HEK293 (cell line): ENCODE data around the gene P2RY2.

Experiments used
- BCL11B ChIP-seq: fragments of 450-650 bp; formaldehyde crosslinking; IDR thresholded peaks from 2 replicates; pipeline ENCODE4 v1.5.1; 2016; ENCODE audit warnings: low read depth, missing biosample characterization, missing genetic modification characterization
- SP7 ChIP-seq: fragments of 450-650 bp; formaldehyde crosslinking; IDR thresholded peaks from 2 replicates; pipeline ENCODE4 v1.5.1; 2016; ENCODE audit warnings: missing biosample characterization, missing genetic modification characterization
- YY2 ChIP-seq: fragments of 450-650 bp; formaldehyde crosslinking; IDR thresholded peaks from 2 replicates; pipeline ENCODE4 v1.5.1; 2016; ENCODE audit warnings: missing biosample characterization, missing genetic modification characterization
- ZNF239 ChIP-seq: fragments of 450-650 bp; formaldehyde crosslinking; IDR thresholded peaks from 2 replicates; pipeline ENCODE4 v1.5.1; 2016; ENCODE audit warnings: missing biosample characterization, missing genetic modification characterization
- ZNF654 ChIP-seq: fragments of 450-650 bp; formaldehyde crosslinking; IDR thresholded peaks from 2 replicates; pipeline ENCODE4 v1.5.1; 2016; ENCODE audit warnings: low read depth, missing biosample characterization, missing genetic modification characterization
- ZNF777 ChIP-seq: fragments of 450-650 bp; formaldehyde crosslinking; IDR thresholded peaks from 2 replicates; pipeline ENCODE4 v1.5.1; 2017; ENCODE audit warnings: missing biosample characterization, missing genetic modification characterization, borderline replicate concordance
- TF ChIP-seq, protein P1 (sequence below): fragments of 450-650 bp; formaldehyde crosslinking; IDR thresholded peaks from 2 replicates; pipeline ENCODE4 v1.5.1; 2016; ENCODE audit warnings: missing biosample characterization, missing genetic modification characterization
- TF ChIP-seq, protein P2 (sequence below): fragments of 450-650 bp; formaldehyde crosslinking; IDR thresholded peaks from 2 replicates; pipeline ENCODE4 v1.5.1; 2016; ENCODE audit warnings: missing biosample characterization, missing genetic modification characterization, low read depth
- TF ChIP-seq, protein P3 (sequence below): fragments of 450-650 bp; formaldehyde crosslinking; IDR thresholded peaks from 2 replicates; pipeline ENCODE4 v1.5.0; 2017; ENCODE audit warnings: missing biosample characterization, missing genetic modification characterization, borderline replicate concordance
- TF ChIP-seq, protein P4 (sequence below): fragments of 450-650 bp; formaldehyde crosslinking; IDR thresholded peaks from 2 replicates; pipeline ENCODE4 v1.5.1; 2016; ENCODE audit warnings: missing biosample characterization, missing genetic modification characterization
- TF ChIP-seq, protein P5 (sequence below): fragments of 450-650 bp; formaldehyde crosslinking; IDR thresholded peaks from 2 replicates; pipeline ENCODE4 v1.5.1; 2016; ENCODE audit warnings: missing biosample characterization, missing genetic modification characterization, borderline replicate concordance

DNA sequence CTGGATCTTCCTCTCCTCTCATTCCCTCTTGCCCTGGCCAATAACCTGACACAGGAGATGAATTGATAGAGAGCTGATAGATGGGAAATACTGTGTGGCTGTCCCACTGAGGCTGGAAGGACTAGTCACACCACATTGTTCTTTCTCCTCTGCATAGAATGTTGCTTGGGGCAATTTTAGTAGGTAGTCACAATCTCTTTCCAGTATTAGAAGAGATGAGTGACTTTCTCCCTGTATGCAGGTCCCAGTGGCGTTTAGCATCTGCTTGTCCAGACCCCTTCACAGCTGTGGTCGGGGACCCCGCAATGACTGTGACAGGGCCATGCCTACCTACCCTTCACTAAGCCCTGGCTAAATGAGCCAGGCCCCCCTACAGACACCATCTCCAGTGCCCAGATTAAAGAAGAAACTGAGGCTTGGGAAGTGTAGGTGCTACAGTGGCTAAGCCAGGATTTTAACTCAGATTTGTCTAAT is 24.0 kb upstream of the P2RY2 start:
- TF ChIP-seq, protein P1, sequence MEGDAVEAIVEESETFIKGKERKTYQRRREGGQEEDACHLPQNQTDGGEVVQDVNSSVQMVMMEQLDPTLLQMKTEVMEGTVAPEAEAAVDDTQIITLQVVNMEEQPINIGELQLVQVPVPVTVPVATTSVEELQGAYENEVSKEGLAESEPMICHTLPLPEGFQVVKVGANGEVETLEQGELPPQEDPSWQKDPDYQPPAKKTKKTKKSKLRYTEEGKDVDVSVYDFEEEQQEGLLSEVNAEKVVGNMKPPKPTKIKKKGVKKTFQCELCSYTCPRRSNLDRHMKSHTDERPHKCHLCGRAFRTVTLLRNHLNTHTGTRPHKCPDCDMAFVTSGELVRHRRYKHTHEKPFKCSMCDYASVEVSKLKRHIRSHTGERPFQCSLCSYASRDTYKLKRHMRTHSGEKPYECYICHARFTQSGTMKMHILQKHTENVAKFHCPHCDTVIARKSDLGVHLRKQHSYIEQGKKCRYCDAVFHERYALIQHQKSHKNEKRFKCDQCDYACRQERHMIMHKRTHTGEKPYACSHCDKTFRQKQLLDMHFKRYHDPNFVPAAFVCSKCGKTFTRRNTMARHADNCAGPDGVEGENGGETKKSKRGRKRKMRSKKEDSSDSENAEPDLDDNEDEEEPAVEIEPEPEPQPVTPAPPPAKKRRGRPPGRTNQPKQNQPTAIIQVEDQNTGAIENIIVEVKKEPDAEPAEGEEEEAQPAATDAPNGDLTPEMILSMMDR = no peak
- TF ChIP-seq ZNF654 (tag by site-specific recombination) (no peak), SP7 (no peak), ZNF239 (tag by site-specific recombination) (no peak), BCL11B (tag by site-specific recombination) (no peak), ZNF777 (tag by site-specific recombination) (no peak), YY2 (no peak)
- TF ChIP-seq, protein P2, sequence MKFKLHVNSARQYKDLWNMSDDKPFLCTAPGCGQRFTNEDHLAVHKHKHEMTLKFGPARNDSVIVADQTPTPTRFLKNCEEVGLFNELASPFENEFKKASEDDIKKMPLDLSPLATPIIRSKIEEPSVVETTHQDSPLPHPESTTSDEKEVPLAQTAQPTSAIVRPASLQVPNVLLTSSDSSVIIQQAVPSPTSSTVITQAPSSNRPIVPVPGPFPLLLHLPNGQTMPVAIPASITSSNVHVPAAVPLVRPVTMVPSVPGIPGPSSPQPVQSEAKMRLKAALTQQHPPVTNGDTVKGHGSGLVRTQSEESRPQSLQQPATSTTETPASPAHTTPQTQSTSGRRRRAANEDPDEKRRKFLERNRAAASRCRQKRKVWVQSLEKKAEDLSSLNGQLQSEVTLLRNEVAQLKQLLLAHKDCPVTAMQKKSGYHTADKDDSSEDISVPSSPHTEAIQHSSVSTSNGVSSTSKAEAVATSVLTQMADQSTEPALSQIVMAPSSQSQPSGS (tag by site-specific recombination) = no peak
- TF ChIP-seq, protein P3, sequence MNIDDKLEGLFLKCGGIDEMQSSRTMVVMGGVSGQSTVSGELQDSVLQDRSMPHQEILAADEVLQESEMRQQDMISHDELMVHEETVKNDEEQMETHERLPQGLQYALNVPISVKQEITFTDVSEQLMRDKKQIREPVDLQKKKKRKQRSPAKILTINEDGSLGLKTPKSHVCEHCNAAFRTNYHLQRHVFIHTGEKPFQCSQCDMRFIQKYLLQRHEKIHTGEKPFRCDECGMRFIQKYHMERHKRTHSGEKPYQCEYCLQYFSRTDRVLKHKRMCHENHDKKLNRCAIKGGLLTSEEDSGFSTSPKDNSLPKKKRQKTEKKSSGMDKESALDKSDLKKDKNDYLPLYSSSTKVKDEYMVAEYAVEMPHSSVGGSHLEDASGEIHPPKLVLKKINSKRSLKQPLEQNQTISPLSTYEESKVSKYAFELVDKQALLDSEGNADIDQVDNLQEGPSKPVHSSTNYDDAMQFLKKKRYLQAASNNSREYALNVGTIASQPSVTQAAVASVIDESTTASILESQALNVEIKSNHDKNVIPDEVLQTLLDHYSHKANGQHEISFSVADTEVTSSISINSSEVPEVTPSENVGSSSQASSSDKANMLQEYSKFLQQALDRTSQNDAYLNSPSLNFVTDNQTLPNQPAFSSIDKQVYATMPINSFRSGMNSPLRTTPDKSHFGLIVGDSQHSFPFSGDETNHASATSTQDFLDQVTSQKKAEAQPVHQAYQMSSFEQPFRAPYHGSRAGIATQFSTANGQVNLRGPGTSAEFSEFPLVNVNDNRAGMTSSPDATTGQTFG (tag by site-specific recombination) = no peak
- TF ChIP-seq, protein P4, sequence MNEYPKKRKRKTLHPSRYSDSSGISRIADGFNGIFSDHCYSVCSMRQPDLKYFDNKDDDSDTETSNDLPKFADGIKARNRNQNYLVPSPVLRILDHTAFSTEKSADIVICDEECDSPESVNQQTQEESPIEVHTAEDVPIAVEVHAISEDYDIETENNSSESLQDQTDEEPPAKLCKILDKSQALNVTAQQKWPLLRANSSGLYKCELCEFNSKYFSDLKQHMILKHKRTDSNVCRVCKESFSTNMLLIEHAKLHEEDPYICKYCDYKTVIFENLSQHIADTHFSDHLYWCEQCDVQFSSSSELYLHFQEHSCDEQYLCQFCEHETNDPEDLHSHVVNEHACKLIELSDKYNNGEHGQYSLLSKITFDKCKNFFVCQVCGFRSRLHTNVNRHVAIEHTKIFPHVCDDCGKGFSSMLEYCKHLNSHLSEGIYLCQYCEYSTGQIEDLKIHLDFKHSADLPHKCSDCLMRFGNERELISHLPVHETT (tag by site-specific recombination) = no peak
- TF ChIP-seq, protein P5, sequence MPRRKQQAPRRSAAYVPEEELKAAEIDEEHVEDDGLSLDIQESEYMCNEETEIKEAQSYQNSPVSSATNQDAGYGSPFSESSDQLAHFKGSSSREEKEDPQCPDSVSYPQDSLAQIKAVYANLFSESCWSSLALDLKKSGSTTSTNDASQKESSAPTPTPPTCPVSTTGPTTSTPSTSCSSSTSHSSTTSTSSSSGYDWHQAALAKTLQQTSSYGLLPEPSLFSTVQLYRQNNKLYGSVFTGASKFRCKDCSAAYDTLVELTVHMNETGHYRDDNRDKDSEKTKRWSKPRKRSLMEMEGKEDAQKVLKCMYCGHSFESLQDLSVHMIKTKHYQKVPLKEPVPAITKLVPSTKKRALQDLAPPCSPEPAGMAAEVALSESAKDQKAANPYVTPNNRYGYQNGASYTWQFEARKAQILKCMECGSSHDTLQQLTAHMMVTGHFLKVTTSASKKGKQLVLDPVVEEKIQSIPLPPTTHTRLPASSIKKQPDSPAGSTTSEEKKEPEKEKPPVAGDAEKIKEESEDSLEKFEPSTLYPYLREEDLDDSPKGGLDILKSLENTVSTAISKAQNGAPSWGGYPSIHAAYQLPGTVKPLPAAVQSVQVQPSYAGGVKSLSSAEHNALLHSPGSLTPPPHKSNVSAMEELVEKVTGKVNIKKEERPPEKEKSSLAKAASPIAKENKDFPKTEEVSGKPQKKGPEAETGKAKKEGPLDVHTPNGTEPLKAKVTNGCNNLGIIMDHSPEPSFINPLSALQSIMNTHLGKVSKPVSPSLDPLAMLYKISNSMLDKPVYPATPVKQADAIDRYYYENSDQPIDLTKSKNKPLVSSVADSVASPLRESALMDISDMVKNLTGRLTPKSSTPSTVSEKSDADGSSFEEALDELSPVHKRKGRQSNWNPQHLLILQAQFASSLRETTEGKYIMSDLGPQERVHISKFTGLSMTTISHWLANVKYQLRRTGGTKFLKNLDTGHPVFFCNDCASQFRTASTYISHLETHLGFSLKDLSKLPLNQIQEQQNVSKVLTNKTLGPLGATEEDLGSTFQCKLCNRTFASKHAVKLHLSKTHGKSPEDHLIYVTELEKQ (tag by site-specific recombination) = no peak
